EL (cell line): Measurements from ENCODE around the gene PTPRA.
"Not testable (repeated sequence)": the region's sequence is repeated elsewhere in the genome, so short reads cannot be mapped to it uniquely, and the experiment has no call there.

ENCODE experiments used
- DNase-seq: peaks from one replicate; pipeline ENCODE4 v3.0.0-alpha.2; 2016

PTPRA gene

GRCh38 chr20:2890742-2891141, 17.5 kb downstream of the PTPRA start:
- peak; percentile 54 for DNase-seq

- no peak for DNase-seq
Observed at GRCh38 chr20:2891343-2891742, 18.1 kb downstream of the PTPRA start.

- DNase-seq = no peak
Observed at GRCh38 chr20:2892376-2892775, 19.1 kb downstream of the PTPRA start.

- no peak for DNase-seq
Observed at GRCh38 chr20:2894221-2894620, 20.9 kb downstream of the PTPRA start.

- not testable (repeated sequence) for DNase-seq
Observed at GRCh38 chr20:2895154-2895553, 21.9 kb downstream of the PTPRA start.

GRCh38 chr20:2899243-2899642, 26.0 kb downstream of the PTPRA start:
- no peak for DNase-seq

- no peak for DNase-seq
Observed at GRCh38 chr20:2900845-2901592, 27.7 kb downstream of the PTPRA start.

GRCh38 chr20:2902291-2902690, 29.0 kb downstream of the PTPRA start:
- DNase-seq = no peak

- DNase-seq = no peak
Observed at GRCh38 chr20:2902818-2903217, 29.5 kb downstream of the PTPRA start.

GRCh38 chr20:2903686-2904085, 30.4 kb downstream of the PTPRA start:
- no peak for DNase-seq

- no peak for DNase-seq
Observed at GRCh38 chr20:2907519-2907918, 34.2 kb downstream of the PTPRA start.

- DNase-seq = no peak
Observed at GRCh38 chr20:2909953-2910352, 36.7 kb downstream of the PTPRA start.

GRCh38 chr20:2911200-2911599, 37.9 kb downstream of the PTPRA start:
- DNase-seq = no peak

GRCh38 chr20:2914160-2914559, 40.9 kb downstream of the PTPRA start:
- no peak for DNase-seq

- no peak for DNase-seq
Observed at GRCh38 chr20:2917266-2917665, 44.0 kb downstream of the PTPRA start.

- no peak for DNase-seq
Observed at GRCh38 chr20:2918096-2919049, 45.1 kb downstream of the PTPRA start.

GRCh38 chr20:2919518-2920245, 46.4 kb downstream of the PTPRA start:
- no peak for DNase-seq

GRCh38 chr20:2920473-2920872, 47.2 kb downstream of the PTPRA start:
- DNase-seq = no peak

GRCh38 chr20:2921506-2921905, 48.2 kb downstream of the PTPRA start:
- DNase-seq = no peak

- no peak for DNase-seq
Observed at GRCh38 chr20:2922957-2923356, 49.7 kb downstream of the PTPRA start.

- DNase-seq = no peak
Observed at GRCh38 chr20:2930538-2930937, 57.3 kb downstream of the PTPRA start.

- no peak for DNase-seq
Observed at GRCh38 chr20:2932498-2932897, 59.2 kb downstream of the PTPRA start.

- DNase-seq = no peak
Observed at GRCh38 chr20:2937902-2938301, 64.6 kb downstream of the PTPRA start.
